ENCODE results near the gene CCDC12.

DNA sequence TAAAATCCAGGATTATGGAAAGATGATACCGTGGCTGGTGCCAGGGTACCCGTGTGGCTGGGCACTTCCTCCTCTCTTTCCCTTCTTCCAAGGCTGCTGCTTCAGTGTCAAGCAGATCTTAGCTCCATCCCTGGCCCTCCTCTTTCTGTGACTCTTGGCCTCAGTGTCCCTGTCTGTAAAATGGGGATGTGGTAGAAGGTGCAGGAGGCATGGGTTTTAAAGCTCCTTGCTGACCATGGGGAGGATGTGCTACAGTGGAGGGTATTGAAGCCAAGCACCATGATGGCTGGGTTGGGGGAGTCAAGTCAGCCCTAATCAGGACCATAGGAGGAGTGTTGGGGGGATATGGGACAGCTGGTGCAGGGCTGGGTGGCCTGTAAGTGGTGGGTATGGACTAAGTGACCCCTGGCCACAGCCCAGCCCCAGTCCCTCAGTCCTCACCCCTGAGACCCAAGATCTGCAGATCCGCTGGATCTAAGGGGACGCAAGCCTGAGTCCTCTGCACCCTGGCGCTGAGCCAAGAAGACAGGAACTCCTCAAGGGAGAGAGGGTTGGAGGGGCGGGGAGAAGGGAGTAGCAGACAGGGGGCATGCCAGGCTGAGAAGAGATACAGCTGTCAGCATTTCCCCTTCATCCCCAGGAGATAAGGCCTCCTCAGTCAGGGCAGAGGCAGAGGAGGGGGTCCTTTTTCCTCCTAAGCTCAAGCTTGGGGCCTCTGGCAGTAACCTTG is 87.0 kb downstream of the CCDC12 start:
- TF ChIP-seq POLR2A (IDR thresholded peaks at IDR 0.05; ENCODE audit: extremely low read depth, insufficient read length) = no peak
- TF ChIP-seq, protein P1, sequence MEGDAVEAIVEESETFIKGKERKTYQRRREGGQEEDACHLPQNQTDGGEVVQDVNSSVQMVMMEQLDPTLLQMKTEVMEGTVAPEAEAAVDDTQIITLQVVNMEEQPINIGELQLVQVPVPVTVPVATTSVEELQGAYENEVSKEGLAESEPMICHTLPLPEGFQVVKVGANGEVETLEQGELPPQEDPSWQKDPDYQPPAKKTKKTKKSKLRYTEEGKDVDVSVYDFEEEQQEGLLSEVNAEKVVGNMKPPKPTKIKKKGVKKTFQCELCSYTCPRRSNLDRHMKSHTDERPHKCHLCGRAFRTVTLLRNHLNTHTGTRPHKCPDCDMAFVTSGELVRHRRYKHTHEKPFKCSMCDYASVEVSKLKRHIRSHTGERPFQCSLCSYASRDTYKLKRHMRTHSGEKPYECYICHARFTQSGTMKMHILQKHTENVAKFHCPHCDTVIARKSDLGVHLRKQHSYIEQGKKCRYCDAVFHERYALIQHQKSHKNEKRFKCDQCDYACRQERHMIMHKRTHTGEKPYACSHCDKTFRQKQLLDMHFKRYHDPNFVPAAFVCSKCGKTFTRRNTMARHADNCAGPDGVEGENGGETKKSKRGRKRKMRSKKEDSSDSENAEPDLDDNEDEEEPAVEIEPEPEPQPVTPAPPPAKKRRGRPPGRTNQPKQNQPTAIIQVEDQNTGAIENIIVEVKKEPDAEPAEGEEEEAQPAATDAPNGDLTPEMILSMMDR (IDR thresholded peaks at IDR 0.05; ENCODE audit: low read depth, low read length) = no peak
